Naive thymus-derived CD4-positive, alpha-beta T cell (primary cell): ENCODE results near the gene MEF2A. TPM values are rescaled to one million over a fixed set of nuclear protein-coding genes. Genes with fewer than 3 reads are reported as not detected.

Experiments
- ATAC-seq: fragments of 150-1000 bp; cut with Tn5 transposase; 2 replicates; pipeline ENCODE4 v1.10.0; 2021; ENCODE audit warnings: mild to moderate bottlenecking, moderate library complexity
- CTCF ChIA-PET: fragments of 350-600 bp; sonication (Branson Sonifier 250); formaldehyde crosslinking; loops from one replicate; lab custom pipeline; 2021; ENCODE audit warnings: antibody characterized with exemption; lab: Charles Lee
- POLR2A ChIA-PET: fragments of 350-600 bp; sonication (Branson Sonifier 250); formaldehyde crosslinking; loops from one replicate; lab custom pipeline; 2021; ENCODE audit warnings: antibody characterized with exemption, inconsistent platforms; lab: Charles Lee
- DNase-seq, 9 donors: peaks; one replicate each; pipeline versions ENCODE4 v3.0.0 to v3.0.0-alpha.2; 2020 to 2022; ENCODE audit warnings: mixed read lengths in 1 of 9
- H3K27ac ChIP-seq: one replicate; pipeline ENCODE4 v1.7.0; 2013; ENCODE audit warnings: mild to moderate bottlenecking, low read depth, low read length, moderate library complexity
- H3K27me3 ChIP-seq, 2 donors: one replicate each; pipeline ENCODE4 v1.7.0; 2013; ENCODE audit warnings: low read length in 2 of 2, mild to moderate bottlenecking in 2 of 2, moderate library complexity in 2 of 2; ENCODE audit not compliant: control insufficient read depth in 2 of 2, insufficient read depth in 2 of 2
- H3K36me3 ChIP-seq, 3 experiments: 1 replicate in 2 of 3; 2 replicates in 1 of 3; pipeline ENCODE4 v1.7.0; 2013; ENCODE audit warnings: low read length in 3 of 3, mild to moderate bottlenecking in 3 of 3, moderate library complexity in 1 of 3; ENCODE audit not compliant: insufficient read depth in 3 of 3, control insufficient read depth in 2 of 3
- H3K4me1 ChIP-seq, 2 donors: one replicate each; pipeline ENCODE4 v1.7.0; 2013; ENCODE audit warnings: low read length in 2 of 2, mild to moderate bottlenecking in 2 of 2, moderate library complexity in 1 of 2; ENCODE audit not compliant: control insufficient read depth in 2 of 2, insufficient read depth in 2 of 2
- H3K4me3 ChIP-seq: 2 replicates; pipeline ENCODE4 v1.7.0; 2013; ENCODE audit warnings: mild to moderate bottlenecking, low read length
- H3K9me3 ChIP-seq, 3 experiments: 1 replicate in 2 of 3; 2 replicates in 1 of 3; pipeline ENCODE4 v1.7.0; 2013; ENCODE audit warnings: low read length in 3 of 3; ENCODE audit not compliant: control insufficient read depth in 2 of 3
- H3K27ac Mint-ChIP-seq, 9 donors: one replicate each; pipeline ENCODE4 v1.8.0; 2020 to 2022; ENCODE audit warnings: mixed read lengths in 9 of 9, mild to moderate bottlenecking in 8 of 9, moderate library complexity in 5 of 9, inconsistent platforms in 2 of 9
- H3K27me3 Mint-ChIP-seq, 5 donors: one replicate each; pipeline ENCODE4 v1.8.0; 2021 to 2022; ENCODE audit warnings: mixed read lengths in 5 of 5, mild to moderate bottlenecking in 1 of 5
- H3K36me3 Mint-ChIP-seq, 5 donors: one replicate each; pipeline ENCODE4 v1.8.0; 2020 to 2022; ENCODE audit warnings: mixed read lengths in 5 of 5, mild to moderate bottlenecking in 3 of 5, inconsistent platforms in 1 of 5
- H3K4me1 Mint-ChIP-seq, 7 donors: one replicate each; pipeline ENCODE4 v1.8.0; 2020 to 2022; ENCODE audit warnings: mixed read lengths in 7 of 7, mild to moderate bottlenecking in 3 of 7, inconsistent platforms in 1 of 7
- H3K4me3 Mint-ChIP-seq, 10 donors: one replicate each; pipeline ENCODE4 v1.8.0; 2020 to 2022; ENCODE audit warnings: mild to moderate bottlenecking in 10 of 10, mixed read lengths in 10 of 10, moderate library complexity in 6 of 10, inconsistent platforms in 2 of 10
- H3K9me3 Mint-ChIP-seq, 11 donors: one replicate each; pipeline ENCODE4 v1.8.0; 2020 to 2022; ENCODE audit warnings: mixed read lengths in 11 of 11, mild to moderate bottlenecking in 4 of 11, inconsistent platforms in 1 of 11, moderate library complexity in 1 of 11
- intact Hi-C, 2 donors: fragments of 100-400 bp; cut with micrococcal nuclease; formaldehyde crosslinking; loops; one replicate each; pipeline ENCODE4 v1.15.1; 2023
- polyA plus RNA-seq, 2 donors: library from polyadenylated mRNA; unstranded; fragments of 300-500 nt; fragmentation: Illumina TruSeq; gene quantifications; one replicate each; pipeline ENCODE4 v1.2.3, GENCODE V29; 2021
- total RNA-seq, 6 experiments: library from RNA in 5 of 6; stranded (reverse) in 5 of 6; gene quantifications; 1 replicate in 5 of 6; 2 replicates in 1 of 6; pipeline ENCODE4 v1.2.3 and lab custom pipeline; 2021 to 2026

Gene MEF2A
- total and polyA plus RNA-seq, 7 experiments from 2014 or later, result 17.2 to 42.8 (median 34.0) TPM

GRCh38 chr15:99702895-99703602, 137.3 kb downstream of the MEF2A start:
- intact Hi-C loops, result loop anchor here (5.0 to 10.0 kb wide), 3 partner anchors 281 to 598 kb away; partner anchors contain the start of gene SYNM (in 1 of the 2)
- no peaks in the 10 kb centered on the region for H3K27me3 Mint-ChIP-seq
- Histone ChIP-seq H3K36me3 (no peaks in the 10 kb centered on the region), H3K9me3 (no peaks in the 10 kb centered on the region), H3K4me3 (no peak overlapping the region), H3K4me1 (peaks cover 0 to 35% of the 10 kb centered on the region in 2 donors), H3K27me3 (no peaks in the 10 kb centered on the region), H3K27ac (peak overlapping the region; percentile 56)
- peak overlapping the region in 2 of 10 donors; percentile 14 to 15 for H3K4me3 Mint-ChIP-seq
- POLR2A ChIA-PET, result interaction anchor here (0.8 kb wide), 1 partner anchor 20 kb away, joined by 3 read pairs; no protein-coding TSS in a partner anchor
- DNase-seq (peak in 1 of 9 donors; percentile 13), ATAC-seq (no peak)
- no peaks in the 10 kb centered on the region for H3K9me3 Mint-ChIP-seq
- peak overlapping the region; percentile 19 to 91 (median 56) for H3K27ac Mint-ChIP-seq
- H3K36me3 Mint-ChIP-seq, result peaks cover 0 to 6% (median 0%) of the 10 kb centered on the region in 5 donors
- peaks cover 14 to 56% (median 40%) of the 10 kb centered on the region in 7 donors for H3K4me1 Mint-ChIP-seq
- CTCF ChIA-PET, result interaction anchor here (0.6 to 2.7 kb wide), 15 partner anchors 16 to 430 kb away, joined by 3 to 51 read pairs (median 6); no protein-coding TSS in a partner anchor

GRCh38 chr15:99703603-99704443, 138.0 kb downstream of the MEF2A start:
- DNase-seq (peak in 5 of 9 donors; percentile 21 to 73 (median 34)), ATAC-seq (peak; percentile 78)
- no peaks in the 10 kb centered on the region for H3K9me3 Mint-ChIP-seq
- Histone ChIP-seq H3K27ac (peak overlapping the region; percentile 56), H3K27me3 (no peaks in the 10 kb centered on the region), H3K36me3 (no peaks in the 10 kb centered on the region), H3K9me3 (no peaks in the 10 kb centered on the region), H3K4me1 (peaks cover 0 to 42% of the 10 kb centered on the region in 2 donors), H3K4me3 (no peak overlapping the region)
- peaks cover 0 to 10% (median 5%) of the 10 kb centered on the region in 5 donors for H3K36me3 Mint-ChIP-seq
- intact Hi-C loops, result loop anchor here (1.0 to 10.0 kb wide), 14 partner anchors 29 to 604 kb away; partner anchors contain the start of genes LYSMD4 (in 1 of the 2), MEF2A (in 1 of the 2) and SYNM (in 1 of the 2)
- ChIA-PET CTCF (interaction anchor here (0.6 to 2.7 kb wide), 53 partner anchors 14 to 893 kb away, joined by 3 to 51 read pairs (median 4); partner anchors contain the start of gene LYSMD4), POLR2A (interaction anchor here (0.6 to 2.0 kb wide), 15 partner anchors 9 to 453 kb away, joined by 3 to 13 read pairs (median 4); partner anchors contain the start of genes LRRC28, LYSMD4 and MEF2A)
- H3K4me3 Mint-ChIP-seq, result peak overlapping the region in 3 of 10 donors; percentile 6 to 15 (median 14)
- peak overlapping the region in 7 of 9 donors; percentile 19 to 91 (median 64) for H3K27ac Mint-ChIP-seq
- H3K27me3 Mint-ChIP-seq, result no peaks in the 10 kb centered on the region
- H3K4me1 Mint-ChIP-seq, result peaks cover 20 to 64% (median 48%) of the 10 kb centered on the region in 7 donors

- Mint-ChIP-seq H3K4me3 (no peak overlapping the region), H3K27me3 (no peaks in the 10 kb centered on the region), H3K4me1 (peaks cover 24 to 69% (median 54%) of the 10 kb centered on the region in 7 donors), H3K27ac (peak overlapping the region in 8 of 9 donors; percentile 4 to 91 (median 16)), H3K36me3 (peaks cover 5 to 11% (median 9%) of the 10 kb centered on the region in 5 donors), H3K9me3 (no peaks in the 10 kb centered on the region)
- H3K27me3 ChIP-seq, result no peaks in the 10 kb centered on the region
- no peak overlapping the region for H3K4me3 ChIP-seq
- intact Hi-C loops, result loop anchor here (1.0 to 10.0 kb wide), 14 partner anchors 29 to 604 kb away; partner anchors contain the start of genes LYSMD4 (in 1 of the 2), MEF2A (in 1 of the 2) and SYNM (in 1 of the 2)
- H3K9me3 ChIP-seq, result no peaks in the 10 kb centered on the region
- CTCF ChIA-PET, result interaction anchor here (0.6 to 2.7 kb wide), 50 partner anchors 14 to 892 kb away, joined by 3 to 51 read pairs (median 4); partner anchors contain the start of gene LYSMD4
- H3K36me3 ChIP-seq, result no peaks in the 10 kb centered on the region
- POLR2A ChIA-PET, result interaction anchor here (0.6 to 2.0 kb wide), 16 partner anchors 9 to 453 kb away, joined by 3 to 13 read pairs (median 4); partner anchors contain the start of genes LRRC28, LYSMD4 and MEF2A
- H3K4me1 ChIP-seq, result peaks cover 0 to 43% of the 10 kb centered on the region in 2 donors
- peak in 7 of 9 donors; percentile 62 to 81 (median 76) for DNase-seq
- ATAC-seq, result peak; percentile 92
- no peak overlapping the region for H3K27ac ChIP-seq
Observed at GRCh38 chr15:99704444-99704838, 138.7 kb downstream of the MEF2A start.

GRCh38 chr15:99706557-99707303, 140.9 kb downstream of the MEF2A start:
- ATAC-seq, result peak; percentile 48
- Mint-ChIP-seq H3K27me3 (no peaks in the 10 kb centered on the region), H3K27ac (peak overlapping the region; percentile 70 to 96 (median 89)), H3K4me3 (peak overlapping the region; percentile 74 to 87 (median 82)), H3K4me1 (peaks cover 28 to 65% (median 54%) of the 10 kb centered on the region in 7 donors), H3K36me3 (peaks cover 5 to 23% (median 14%) of the 10 kb centered on the region in 5 donors), H3K9me3 (no peaks in the 10 kb centered on the region)
- intact Hi-C loops, result loop anchor here (1.0 to 10.0 kb wide), 3 partner anchors 14 to 602 kb away; partner anchors contain the start of genes LYSMD4 (in 1 of the 2) and SYNM (in 1 of the 2)
- H3K27ac ChIP-seq, result peak overlapping the region; percentile 59
- H3K27me3 ChIP-seq, result no peaks in the 10 kb centered on the region
- DNase-seq, result peak in 7 of 9 donors; percentile 38 to 66 (median 44)
- peaks cover 0 to 43% of the 10 kb centered on the region in 2 donors for H3K4me1 ChIP-seq
- CTCF ChIA-PET, result interaction anchor here (1.2 to 2.1 kb wide), 5 partner anchors 23 to 434 kb away, joined by 3 to 10 read pairs (median 5); no protein-coding TSS in a partner anchor
- POLR2A ChIA-PET, result interaction anchor here (0.7 to 2.9 kb wide), 5 partner anchors 14 to 1589 kb away, joined by 3 to 8 read pairs (median 3); partner anchors contain the start of genes LYSMD4 and MEF2A
- H3K9me3 ChIP-seq, result no peaks in the 10 kb centered on the region
- H3K4me3 ChIP-seq, result peak overlapping the region; percentile 43
- peaks cover 3 to 14% (median 5%) of the 10 kb centered on the region in 3 experiments for H3K36me3 ChIP-seq
